ENCODE data around the gene ADRA2B.

Gene ADRA2B

DNA sequence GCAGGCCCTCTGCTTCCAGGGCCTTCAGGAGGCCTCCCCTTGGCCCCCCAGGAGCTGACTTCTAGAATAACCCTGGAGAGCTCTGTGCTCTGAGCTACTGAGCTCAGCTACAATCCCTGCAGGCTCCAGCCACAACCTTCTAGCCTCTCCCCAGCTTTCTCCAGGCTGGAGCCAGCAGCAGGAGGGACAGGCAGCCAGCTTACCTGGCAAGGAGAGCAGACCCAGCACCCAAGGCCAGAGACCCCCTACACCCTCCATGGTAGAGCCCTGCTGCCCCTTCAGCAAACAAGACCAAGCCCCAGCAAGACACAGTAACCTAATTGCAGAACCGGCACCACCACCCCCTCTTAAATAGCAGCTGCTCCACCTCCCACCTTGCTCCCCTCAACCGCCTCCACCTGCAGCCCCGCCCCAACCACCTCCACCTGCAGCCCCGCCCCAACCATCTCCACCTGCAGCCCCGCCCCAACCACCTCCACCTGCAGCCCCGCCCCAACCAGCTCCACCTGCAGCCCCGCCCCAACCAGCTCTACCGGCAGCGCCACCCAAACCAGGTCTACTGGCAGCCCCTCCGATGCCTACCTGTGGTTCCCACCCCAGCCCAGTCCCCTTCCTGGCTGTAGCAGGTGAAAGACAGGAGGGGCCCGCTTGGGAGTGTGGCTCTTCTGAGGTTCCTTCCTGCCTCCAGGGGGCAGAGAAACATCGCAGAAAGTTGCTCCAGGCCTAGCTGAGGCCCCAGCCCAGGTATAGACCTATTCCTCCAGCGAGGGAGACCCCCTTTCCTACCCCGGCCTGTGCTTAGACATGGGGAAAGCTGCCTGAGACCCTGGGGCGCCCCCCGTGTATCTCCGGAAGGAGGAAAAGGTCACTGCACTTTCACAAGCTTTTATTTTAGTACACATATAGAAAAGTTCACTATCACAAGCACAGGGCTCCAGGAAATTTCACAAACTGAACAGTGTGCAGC, 22.1 kb upstream of the ADRA2B start, which contains the start of gene ASTL:
TSS of gene ASTL (minus strand) at position 324 of the 967 bp plus-strand sequence. CDS start at position 258, 66 bp downstream.
- DNase-seq (ENCODE audit: low read depth in 3 of 3, low spot score in 1 of 3), result peak in 1 of 3 donors; percentile 41

DNA sequence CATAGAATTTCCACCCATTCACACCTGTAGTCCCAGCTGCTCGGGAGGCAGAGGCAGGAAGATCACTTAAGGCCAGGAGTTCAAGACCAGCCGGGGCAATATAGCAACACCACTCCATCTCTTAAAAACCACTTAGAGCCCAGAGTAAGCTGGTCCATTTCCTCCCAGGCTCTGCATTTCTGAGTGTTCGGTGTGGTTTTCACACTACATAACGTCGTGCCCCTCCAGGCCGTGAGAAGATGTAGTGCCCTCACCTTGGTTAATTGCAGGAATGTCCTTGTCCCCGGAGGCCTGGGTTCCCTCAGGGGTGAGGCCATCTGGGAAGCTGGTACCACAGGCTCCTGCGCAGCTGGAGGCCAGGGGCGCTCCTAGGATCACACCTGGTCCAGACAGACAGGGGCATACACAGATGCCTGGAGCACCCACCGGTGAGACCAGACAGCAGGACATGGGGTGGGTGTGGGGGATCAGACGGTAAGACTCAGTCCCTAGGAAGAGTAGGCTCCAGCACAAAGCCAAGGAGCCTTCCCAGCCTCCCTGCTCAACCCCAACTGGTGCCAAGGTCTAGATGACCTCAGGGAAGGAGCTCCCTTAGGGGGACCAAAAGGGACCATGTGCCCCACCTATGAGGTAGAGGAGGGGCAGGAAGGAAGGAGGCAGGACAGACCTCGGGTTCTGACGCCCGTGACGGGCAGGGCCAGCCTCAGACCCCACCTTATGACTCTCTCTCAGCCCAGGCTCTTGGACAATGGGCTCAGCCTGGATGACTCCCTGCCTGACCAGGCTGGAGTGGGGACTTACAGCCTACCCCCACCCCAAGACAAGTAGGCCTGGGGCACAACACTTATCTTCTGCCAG, 21.2 kb upstream of the ADRA2B start:
- DNase-seq (ENCODE audit: low read depth in 3 of 3, low spot score in 1 of 3), result no peak

DNA sequence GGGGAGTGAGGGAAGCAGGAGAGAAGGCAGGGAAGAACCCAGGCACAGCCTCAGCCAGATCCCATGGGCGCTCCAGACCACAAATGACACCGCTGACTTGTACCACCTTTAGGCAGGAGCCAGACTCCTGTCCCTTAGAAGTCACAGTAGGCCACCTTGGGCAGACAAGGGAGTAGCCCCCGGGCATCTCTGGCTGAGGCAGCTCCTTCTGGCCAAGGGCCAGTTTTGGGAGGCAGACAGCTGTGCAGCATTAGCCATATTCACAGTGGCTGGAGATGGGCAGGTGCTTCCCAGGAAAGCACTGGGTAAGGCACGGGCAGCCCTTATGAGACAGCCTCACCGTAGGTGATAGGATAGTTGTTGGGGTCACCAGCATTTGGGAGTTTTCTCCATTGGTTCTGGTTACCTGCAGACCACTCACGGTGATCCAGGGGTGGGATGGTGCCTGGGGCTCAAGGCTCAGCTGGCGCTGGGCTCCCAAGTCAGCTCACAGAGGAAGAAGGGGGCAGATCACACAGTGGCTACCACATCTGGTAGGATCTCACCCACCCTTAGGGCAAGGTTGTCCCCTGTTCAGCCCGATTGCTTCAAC, 19.9 kb upstream of the ADRA2B start:
- DNase-seq (ENCODE audit: low read depth in 3 of 3, low spot score in 1 of 3), result no peak

DNA sequence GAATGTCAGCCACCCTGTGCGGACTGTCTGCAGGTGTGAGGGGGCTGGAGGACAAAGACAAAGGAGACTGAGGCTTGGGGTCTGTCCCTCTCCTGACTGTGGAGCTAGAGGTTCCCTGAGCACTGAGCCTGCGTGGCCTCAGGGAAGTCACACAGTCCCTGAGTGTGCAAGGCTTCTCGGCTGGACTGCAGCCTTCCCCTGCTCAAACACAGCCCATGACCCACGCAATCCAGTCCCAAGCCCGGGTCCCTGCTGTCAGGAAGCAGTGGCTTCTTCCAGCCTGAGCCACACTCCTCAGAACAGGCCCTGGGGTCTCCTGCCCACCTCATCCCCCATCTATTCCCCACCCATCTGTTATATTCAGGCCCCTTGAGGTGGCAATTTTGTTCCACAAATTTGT, 19.2 kb upstream of the ADRA2B start:
- no peak for DNase-seq (ENCODE audit: low read depth in 3 of 3, low spot score in 1 of 3)

DNA sequence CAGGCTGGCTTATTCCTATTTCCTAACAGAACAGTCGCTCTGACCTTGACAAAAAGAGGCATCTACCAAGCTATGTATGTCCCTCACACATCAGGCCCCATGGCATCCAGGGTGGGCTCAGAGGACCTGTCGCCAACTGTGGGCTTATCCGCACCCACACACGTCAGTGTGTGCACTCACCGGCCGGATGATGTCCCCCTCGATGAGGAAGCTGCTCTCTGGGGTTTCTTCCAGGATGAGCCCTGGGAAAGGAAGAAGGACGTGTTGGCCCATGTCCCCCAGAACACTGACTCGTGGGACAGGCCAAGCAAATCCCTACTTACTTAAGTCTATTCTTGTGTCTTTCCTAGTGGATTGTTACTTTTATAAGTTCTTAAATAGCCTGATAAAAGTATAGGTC, 18.8 kb upstream of the ADRA2B start:
- DNase-seq (ENCODE audit: low read depth in 3 of 3, low spot score in 1 of 3), result no peak

DNA sequence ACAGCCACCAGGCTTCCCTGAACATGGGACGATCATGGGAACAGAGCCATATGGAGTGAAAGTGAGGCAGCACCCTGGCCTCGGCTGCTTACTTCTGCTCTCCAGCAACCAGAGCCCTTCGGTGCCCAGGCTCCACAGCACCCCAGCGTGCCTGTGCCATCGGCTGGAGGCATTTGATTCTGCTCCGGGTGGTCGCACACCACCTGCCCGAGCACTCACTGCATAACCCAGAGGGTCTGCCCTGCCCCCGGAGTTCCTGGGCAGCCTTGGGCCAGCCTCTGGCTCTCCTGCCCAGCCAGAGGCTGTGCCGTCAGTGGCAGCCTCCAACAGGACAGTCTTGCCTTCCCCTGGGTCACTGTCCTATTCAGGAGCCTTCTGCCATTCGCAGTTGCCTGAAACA, 18.1 kb upstream of the ADRA2B start:
- DNase-seq (ENCODE audit: low read depth in 3 of 3, low spot score in 1 of 3), result no peak

DNA sequence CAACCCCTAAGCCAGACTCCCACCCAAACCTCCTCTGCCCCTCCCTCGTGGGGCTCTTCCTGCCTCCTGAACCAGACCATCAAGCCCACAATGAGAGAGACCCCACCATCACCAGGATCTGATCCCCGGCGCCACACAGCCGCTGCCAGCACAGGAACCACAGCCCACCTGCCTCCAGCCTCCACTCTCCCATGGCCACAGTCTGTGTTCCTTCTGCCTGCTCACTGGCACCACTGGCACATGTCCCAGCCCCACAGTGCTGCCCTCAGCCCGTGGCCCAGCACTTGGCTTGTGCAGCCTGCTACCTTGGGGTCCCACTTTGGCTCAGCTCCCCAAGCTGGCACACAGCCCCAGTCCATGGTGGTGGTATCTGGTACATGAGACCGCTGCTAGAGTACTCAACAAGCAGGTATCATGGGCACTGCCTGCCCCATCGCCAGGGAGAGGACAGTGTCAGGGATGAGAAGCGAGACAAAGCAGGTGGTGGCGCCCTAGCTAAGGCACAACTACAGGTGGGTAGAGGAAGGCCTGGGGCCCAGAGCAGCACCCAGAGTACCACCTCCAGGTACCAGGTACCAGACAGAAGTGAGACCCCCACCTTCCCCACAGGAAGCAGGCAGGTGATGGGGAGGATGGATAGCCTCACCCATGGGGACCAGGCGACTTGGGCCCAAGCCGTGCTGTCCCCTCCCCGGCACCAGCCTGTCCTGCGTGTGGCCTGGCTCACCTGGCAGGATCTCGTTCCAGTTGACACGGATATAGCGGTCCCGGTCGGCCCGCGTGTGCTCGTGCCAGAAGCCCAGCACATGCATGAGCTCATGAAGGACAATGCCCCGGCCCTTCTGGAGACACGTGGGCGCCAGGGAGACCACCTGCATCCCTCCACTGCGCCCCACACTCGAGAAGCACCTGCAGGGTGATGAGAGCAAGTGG, 15.7 kb upstream of the ADRA2B start:
- no peak for DNase-seq (ENCODE audit: low read depth in 3 of 3, low spot score in 1 of 3)

DNA sequence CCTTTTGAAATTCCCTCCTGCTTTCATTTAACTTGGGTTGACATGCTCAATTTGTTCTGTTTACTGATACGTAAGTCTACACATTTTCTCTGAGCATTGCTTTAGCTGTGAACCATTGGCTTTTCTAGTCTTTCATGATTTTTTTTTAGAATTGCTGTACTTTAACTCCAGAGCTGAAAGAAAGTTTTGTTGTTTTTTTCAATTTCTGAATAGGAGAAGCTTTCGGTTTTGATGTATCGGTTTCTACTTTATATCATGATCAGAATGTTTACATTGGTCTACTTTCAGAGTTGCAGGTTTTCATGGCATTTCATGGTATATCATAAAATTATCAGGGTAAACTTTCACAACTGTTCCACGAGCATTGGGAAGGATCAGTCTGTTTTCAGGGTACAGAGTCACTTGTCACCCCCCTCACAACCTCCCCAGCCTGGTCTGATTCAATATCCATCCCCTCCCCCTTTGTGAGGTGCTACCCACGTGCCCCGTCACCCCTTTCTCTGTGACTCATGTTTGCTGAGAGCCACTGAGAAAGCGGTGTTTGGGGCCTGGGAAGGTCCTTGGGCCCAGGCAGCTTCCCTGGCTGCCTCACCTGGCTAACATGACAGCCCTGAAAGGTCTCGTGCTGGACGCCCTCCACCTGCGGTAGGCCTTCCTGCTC, 14.9 kb upstream of the ADRA2B start:
- DNase-seq (ENCODE audit: low read depth in 3 of 3, low spot score in 1 of 3), result no peak

DNA sequence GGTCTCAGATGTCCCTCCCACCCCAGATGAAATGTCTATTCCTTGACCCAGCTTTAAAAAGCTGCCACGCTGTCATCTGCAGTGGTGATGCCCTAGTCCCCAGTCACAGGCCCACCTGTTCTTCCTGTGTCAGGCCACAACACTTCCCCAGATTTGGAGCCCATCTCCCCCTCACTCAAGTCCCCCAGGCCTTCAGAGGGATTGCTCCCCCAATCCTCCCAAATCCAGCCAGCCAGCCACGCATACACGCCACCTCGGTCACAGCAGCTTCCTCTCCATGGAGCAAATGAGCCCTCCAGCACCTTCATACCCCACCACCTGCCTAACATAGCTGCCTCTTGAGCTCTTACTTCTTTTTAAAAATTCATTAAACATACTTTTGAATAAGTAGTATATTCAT, 14.1 kb upstream of the ADRA2B start:
- no peak for DNase-seq (ENCODE audit: low read depth in 3 of 3, low spot score in 1 of 3)

DNA sequence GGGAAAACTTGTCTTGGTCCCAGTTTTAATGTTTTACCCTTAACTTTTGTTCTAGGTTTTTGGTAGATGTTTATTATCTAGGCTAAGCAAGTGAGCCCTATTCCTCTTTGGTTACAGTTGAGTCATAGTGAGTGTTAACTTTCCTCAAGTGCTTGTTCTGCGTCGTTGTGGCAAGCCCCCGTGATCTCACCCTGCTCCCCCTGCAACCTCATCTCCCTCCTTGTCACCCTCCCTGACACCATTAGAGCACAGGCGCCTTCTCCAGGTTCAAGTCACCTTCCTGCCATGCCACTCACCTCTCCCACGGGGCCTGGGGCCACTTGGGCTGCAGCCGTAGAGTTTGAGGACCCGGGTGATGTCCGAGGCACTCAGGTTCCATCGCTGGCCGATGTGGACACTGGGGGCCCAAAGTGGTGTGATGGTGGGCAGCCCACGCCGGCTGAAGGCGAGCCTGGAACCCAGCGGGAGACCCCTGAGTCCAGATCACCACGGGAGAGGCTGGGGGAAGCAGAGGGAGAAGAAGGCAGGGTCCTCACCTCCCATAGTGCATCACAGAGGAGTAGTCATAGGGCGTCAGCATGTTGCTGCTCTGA, 13.3 kb upstream of the ADRA2B start:
- DNase-seq (ENCODE audit: low read depth in 3 of 3, low spot score in 1 of 3), result no peak

DNA sequence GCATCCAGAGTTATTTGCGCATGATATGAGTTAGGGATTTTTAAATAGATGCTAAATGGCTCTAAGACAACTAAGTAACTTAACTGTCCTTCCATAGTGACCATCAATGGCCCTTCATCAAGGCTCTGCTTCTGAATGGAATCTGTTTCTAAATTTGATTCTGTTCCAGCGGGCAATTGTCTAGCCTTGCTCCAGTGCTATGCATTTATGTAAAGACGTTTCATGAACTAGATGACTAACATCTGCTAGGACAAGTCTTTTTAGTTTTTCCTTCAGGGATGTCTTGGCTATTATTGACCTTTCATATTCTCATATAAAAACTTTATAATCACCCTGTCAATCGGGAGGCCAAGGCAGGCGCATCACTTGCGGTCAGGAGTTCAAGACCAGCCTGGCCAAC, 12.1 kb upstream of the ADRA2B start:
- DNase-seq (ENCODE audit: low read depth in 3 of 3, low spot score in 1 of 3), result no peak

DNA sequence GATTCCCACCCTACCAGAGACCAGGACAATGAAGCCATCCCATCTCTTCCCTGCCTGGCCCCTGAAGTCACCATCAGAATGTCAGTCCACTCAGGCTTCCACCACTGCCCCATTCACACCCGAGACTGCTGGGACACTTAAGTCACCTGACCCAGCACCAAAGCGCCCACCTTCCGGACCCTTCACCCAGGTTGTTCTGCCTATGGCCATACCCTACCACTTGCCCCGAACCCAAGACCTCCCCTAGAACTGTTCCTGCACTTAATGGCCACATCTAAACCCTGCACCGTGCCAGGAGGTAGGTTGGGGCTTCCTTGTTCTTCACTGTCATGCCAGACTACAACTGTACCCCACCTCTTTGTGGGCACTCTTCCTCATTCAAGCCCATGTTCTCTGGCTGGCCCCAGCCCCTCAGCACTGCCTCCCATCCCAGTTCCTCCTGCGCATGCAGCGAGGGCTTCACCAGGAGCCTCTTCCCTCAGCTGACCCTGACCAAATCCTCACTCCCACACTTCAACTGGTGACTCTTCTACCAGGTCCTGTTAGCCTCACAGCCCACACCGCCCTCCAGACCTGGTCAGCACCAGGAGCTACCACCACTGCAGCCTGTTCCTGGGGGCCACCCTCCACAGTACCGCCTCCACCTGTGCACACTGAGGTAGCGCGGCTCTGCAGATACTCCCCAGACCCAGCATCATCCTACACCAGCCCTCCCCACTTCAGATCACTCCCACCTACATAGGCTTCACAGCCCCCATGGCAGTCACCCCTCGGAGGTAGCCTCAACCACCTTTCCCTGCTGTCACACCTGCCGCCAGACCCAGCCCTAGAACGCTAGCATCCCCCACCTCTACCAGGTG, 8.3 kb upstream of the ADRA2B start:
- DNase-seq (ENCODE audit: low read depth in 3 of 3, low spot score in 1 of 3), result no peak

DNA sequence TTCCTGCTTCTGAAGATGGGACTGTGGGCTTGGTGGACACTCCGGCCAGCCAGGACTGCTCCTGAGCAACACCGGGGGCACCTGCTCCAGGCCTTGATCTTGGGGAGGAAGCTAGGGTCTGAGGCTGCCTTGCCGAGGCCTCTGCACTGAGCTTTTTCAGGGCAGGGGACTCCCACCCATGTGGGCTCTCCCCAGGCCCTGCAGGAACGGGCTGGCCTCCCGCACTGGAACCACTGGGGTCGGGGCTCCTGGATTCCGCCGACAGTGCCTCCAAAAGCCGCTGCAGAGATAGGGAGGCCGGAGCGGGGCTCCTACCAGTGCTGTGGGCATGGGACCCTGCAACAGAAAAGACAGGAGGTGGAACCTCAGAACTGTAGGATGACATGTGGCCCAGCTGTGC, 7.6 kb upstream of the ADRA2B start:
- no peak for DNase-seq (ENCODE audit: low read depth in 3 of 3, low spot score in 1 of 3)

DNA sequence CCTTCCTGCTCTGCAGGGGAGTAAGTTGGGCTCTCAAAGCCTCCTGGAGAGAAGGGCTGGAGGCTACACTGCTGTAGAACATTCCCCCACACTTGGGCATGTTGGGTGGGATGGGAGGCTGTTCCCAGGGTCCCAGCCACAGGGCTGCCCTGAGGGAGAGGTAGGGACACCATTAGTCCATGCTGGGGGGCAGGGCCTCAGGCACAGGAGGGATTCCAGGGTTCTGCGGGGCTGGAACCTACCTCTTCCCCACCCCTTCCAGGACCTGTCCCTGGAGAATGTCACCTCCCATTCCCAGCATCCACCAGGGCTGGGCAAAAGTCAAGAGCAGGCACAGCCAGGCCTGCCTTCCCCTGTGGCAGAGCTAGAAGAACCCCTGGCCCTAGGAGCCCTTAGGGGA, 6.9 kb upstream of the ADRA2B start:
- DNase-seq (ENCODE audit: low read depth in 3 of 3, low spot score in 1 of 3), result no peak

DNA sequence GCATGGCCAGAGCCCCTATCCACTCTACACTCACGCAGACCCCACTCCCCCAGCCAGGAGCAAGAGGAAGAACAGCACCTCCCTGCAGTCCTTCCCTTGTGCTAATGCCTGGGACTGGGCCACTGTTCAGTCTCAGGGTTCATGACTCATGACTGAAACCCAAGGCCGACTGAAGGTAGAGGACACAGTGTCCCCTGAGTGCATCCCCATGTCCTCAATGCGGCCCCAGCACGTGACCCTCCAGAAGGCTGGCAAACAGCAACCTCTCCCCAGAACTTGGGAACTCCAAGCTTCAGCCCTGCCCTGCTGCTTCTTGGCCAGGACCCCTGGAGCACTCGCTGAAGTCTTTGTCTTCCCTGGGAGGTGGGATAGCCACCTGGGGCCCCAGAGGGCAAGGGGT, 6.0 kb upstream of the ADRA2B start:
- no peak for DNase-seq (ENCODE audit: low read depth in 3 of 3, low spot score in 1 of 3)

DNA sequence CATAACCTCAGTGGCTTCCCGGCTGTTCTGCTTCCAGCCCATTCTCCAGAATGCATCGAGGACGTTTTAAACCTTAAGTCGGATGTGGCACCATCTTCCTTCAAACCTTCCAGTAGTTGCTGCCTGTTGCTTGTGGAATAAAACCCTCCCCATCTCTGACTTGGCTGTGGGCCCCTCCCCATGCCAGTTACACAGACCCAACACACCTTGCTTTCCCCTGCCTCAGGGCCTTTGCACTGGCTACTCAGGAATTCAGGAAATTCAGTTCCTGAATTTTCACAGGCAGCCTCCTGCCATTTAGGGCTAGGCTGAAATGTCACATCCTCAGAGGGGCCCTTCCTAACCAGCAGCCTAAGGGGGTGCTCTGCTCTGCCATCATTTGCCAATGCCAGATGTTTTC, 5.0 kb upstream of the ADRA2B start:
- no peak for DNase-seq (ENCODE audit: low read depth in 3 of 3, low spot score in 1 of 3)

DNA sequence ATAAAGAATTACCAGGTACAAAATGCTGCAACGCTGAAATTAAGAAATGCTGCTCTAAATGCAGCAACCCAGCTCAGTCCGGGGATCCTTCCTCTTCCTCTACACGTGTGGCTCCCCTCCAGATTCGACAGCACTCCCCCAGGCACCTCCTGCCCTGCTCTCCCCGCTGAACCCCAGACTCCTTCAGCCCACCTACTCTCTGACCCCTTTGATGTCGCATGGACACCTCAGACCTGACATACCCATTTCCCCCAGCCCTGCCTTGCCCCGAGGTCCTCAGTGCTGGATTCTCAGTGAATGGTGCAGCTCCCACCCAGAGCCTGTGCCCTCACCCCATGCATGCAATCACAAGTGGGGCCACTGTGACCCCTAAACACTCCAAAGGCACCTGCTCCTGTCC, 4.6 kb upstream of the ADRA2B start:
- no peak for DNase-seq (ENCODE audit: low read depth in 3 of 3, low spot score in 1 of 3)

DNA sequence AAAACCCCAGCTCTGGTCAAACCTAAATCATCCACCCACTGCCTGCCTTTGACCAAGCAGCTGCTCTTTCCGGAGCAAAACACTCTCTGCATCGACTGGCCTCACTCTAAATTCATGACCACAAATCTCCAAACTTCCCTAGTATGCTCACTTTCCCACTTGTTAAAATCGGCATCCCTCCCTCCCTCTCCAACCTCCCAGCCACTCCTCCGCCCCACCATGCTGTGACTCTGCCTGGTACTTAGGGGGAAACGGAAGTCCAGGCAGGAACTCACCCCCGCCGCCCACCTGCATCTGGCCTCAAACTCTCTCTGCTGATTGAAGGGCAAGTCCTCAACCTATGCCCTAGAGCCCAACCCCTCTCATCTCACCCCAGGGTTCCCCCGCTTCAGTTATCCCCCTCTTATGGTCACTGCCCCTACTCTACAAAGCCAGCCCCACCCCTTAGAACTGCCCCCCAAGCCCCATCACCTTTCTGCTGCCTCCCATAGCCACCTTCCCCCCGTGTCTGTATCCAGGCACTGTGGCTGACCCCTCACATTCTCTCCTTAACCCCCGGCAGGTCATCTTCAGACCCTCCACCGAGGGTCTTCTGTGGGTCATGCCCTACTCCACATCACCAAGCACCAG, 3.8 kb upstream of the ADRA2B start:
- DNase-seq (ENCODE audit: low read depth in 3 of 3, low spot score in 1 of 3), result no peak
